ENCODE results near the gene EBI3.
"Not testable (repeated sequence)": the region's sequence is repeated elsewhere in the genome, so short reads cannot be mapped to it uniquely, and the experiment has no call there.

Gene EBI3

DNA sequence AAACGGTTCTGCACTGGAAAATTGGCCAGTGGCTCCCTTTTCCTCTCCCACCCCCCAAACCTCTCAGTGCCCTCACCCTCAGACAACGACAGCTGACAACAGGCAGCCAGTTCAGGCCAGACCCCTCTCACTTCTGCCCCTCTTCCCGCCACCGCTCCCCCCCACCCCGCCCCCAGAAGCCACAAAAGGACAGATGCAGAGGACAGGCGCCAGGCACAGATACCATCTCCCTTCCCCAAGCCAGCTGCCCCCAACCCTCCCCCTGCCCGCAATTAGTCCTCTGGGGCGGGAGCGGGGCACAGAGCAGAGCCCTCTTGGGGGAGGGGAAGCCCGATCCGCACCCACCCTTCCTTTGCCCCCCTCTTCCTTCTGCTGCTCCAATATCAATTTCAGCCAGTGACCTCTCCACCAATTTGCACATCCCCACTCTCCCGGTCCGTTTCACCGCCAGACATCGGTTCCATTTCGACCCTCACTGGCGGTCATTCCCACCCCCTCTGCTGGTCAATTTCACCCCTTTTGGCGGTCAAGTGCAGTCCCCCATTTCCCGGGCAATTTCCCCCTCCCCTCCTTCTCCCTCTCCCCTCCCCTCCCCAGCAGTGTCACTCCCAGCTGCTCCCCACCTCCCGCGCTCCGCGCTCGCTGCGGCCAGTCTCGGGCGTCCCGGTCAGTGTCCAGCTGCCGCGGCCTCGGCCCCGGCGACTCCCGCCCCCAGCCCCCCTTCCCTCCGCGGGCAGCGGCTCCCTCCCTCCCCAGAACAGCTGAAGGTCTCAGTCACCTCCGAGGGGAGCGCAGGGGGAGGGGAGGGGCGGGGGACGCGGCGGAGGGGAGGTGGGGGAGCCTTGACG lies 49.3 kb downstream of the EBI3 start, which contains the start of gene SHD:
Gene SHD (plus strand): TSS at position 848 of the 848 bp plus-strand sequence. CDS start 798 bp downstream, outside the sequence.
- DNase-seq (ENCODE audit: low read depth), result no peak

DNA sequence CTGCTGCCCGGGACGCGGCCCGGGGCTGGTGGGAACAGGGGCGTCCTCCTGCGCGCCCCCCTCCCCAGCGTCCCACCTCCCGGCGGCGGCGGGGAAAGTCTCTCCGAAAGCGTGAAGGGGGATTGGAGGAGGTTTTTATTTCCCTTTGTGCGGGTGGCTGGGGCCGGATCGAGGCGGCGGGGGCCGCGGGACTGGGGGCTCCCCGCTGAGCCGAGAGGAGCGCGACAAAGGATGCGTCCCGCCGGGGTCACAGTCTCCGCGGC lies 49.9 kb downstream of the EBI3 start:
- no peak for DNase-seq (ENCODE audit: low read depth)

- no peak for DNase-seq (ENCODE audit: low read depth)
Measured at GRCh38 chr19:4279530-4280422, 50.5 kb downstream of the EBI3 start.

- DNase-seq (ENCODE audit: low read depth), result no peak
Measured at GRCh38 chr19:4284176-4284958, 55.0 kb downstream of the EBI3 start.

DNA sequence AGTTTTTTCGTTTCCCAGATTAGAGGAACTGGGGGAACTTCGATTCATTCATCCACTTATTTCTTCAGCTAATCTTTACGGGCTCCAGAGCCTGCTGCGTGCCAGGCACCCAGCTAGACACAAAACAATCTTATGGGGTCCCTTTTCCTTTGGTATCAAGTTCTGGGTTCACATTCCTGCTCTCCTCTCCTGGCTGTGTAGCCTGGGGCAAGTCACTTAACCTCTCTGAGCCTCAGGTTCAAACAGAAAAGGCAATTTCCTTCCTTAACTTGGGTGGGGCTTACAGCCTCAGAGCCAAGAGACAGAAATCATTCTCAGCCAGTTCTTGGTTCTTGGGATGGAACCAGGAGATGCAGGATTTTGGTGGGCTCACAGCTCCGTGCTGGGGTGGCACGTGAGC lies 55.7 kb downstream of the EBI3 start:
- DNase-seq (ENCODE audit: low read depth), result no peak

DNA sequence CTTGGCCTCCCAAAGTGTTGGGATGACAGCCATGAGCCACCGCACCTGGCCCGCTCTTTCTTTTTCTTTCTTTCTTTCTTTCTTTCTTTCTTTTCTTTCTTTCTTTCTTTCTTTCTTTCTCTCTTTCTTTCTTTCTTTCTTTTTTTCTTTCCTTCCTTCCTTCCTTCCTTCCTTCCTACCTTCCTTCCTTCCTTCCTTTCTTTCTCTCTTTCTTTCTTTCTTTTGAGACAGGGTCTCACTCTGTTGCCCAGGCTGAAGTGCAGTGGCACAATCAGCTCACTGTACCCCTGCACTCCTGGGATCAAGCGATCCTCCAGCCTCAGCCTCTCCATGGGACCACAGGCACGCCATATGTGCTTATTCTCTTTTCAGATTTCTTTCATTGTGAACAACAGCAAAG lies 56.8 kb downstream of the EBI3 start:
- not testable (repeated sequence) for DNase-seq (ENCODE audit: low read depth)
